HG02610 (cell line): ENCODE data around the gene SLC16A3.
"Not testable (repeated sequence)": the region's sequence is repeated elsewhere in the genome, so short reads cannot be mapped to it uniquely, and the experiment has no call there.

Experiments
- ATAC-seq: cut with Tn5 transposase; IDR thresholded peaks from one replicate; pipeline ENCODE4 v1.9.1; 2021; ENCODE audit warnings: mild to moderate bottlenecking, moderate library complexity; ENCODE audit not compliant: unreplicated experiment

The SLC16A3 gene

DNA sequence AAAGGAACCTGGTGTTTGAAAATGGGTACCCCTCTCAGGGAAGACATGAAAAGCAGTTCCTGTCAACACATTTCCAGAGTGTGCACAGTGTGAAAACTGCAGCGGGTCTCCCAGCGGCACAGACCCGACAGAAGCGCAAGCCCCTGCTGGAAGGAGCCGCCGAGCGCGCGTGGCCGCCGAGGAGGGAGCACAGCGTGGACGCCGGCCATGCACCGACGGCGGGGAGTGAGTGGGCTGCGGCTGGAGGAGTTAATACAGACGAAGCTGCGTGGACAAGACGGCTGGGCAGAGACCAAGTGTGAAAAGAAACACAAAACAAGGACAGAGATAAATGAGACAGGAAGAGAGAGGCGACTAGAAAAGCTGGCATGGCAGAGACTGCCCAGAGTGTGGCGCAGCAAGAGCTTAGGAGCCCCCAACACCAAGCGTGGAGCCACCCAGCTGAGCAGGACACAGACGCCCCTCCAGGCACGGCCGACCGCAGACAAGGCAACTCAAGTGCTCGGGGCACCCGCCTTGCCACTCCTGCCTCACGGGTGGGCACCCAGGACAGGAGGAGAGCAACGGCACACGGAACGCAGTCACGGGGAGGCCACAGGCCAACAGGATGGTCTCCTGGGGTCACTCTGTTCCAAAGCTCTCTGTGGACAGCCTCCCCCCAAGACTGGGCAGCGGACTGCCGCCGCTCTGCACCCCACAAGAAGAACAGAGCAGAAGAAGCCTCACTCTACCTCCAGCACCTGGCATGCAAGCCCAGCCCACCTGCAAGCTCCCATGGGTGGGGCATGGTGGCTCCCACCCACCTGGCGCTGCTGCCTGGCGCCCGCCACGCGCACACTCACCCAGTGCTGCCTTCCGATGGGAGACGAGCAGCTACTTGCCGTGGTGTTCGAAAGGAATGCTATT lies 16.5 kb downstream of the SLC16A3 start:
- no peak for ATAC-seq

- no peak for ATAC-seq
Measured at GRCh38 chr17:82246040-82246364, 17.2 kb downstream of the SLC16A3 start.

DNA sequence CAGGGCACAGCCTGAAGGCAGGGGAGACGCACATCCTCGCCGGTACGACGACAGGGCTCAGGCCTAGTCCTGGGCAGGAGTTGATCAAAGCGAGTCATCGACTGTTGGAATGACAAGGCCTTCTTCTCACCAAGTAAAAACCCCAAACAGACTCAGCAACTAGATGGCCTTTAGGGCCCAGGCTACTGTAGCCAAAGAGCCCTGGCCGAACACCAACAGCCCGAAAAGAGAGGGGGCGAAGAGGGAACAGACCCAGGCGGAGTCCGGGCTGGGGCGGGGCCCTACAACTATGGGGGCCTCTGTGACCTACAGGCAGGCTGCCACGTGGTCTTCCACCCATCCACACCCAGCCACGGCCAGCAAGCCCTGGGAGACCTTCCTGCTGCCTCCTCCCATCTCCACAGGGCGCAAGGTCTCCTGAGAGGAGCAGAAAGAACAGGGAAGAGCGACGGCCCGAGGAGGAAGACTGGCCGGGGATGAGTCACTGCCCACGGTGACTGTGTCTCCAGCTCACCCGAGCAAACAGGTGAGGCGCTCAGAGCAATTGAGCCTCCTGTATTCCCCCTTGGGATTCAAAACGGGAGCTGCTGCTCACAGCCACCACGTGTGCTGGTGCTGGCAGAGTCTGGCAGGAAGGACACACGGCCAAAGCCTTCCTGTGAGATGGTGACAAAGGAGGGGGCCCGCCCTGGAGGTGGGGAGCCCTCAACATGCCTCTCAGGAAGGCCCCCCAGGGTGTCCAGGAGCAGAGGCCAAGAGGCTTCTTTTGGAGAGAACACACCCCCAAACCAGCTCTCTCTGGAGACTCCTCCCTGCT lies 17.7 kb downstream of the SLC16A3 start:
- no peak for ATAC-seq

DNA sequence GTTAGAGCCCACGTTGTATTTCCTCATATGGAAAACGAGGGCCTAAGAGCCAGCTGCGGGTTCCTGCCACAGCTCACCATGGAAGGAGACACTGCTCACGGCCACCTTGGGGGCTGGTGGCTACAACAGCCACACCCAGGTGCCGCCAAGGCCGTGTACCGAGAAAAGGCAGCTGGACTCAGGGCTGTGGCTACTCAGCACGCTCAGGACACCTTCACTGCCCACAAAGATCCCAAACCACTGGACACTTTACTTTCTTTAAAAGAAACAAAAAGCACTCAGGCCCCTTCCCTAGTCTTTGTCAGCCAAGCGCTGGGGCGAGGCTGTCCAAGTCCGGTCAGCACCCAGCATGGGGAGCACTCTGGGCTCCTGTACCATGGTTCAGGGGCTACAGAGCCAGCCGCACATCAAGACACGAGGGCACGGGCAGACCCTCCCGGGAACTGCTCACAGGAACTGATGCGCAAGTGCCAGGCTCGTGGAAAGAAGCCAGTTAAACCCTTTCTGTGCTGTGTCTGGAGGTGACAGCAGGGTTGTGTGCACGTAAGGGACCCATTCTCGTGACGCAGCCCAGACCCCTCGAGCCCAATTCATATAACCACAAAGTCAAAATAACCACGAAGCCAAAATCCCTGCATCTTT lies 18.5 kb downstream of the SLC16A3 start:
- ATAC-seq: no peak

DNA sequence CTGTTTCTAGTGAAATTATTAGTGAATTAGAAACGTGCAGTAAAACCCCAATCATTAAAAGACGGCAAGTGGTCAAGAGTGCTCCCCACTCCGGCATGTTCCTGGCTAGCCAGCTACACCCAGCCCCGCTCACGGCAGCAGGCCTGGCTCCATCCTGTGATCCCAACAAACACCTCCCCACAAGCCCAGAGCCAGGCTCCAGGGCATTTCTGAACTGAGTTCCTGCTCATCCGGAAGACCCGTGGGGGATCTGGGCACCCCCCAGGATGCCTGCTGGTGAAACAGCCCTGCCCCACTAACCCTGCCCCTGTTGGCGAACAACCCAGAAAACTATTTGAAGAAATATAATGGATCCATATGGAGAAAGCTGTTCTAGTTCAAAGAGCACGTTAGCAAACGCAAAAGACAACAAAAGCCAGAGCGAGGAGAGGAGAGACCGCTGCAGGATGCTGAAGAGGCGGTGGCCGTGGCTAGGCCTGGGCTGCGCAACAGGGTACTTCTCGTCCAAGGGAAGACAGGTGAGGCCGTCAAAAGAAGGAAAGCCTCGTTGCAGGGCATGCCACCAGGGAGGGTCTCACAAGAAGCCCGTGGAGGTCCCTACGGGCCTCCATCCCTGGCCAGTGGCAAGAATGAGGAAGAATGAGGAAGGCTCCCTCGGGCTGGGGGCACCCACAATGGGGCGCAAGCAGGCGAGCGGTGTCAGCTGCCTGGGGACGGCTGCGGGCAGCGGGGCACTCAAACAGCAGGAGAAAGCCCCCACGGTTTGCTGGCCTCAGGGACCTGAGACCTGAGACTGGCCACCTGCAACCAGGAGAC lies 19.2 kb downstream of the SLC16A3 start:
- no peak for ATAC-seq

GRCh38 chr17:82248815-82249674 lies 20.2 kb downstream of the SLC16A3 start:
- no peak for ATAC-seq

- ATAC-seq: no peak
Measured at GRCh38 chr17:82249896-82250581, 21.2 kb downstream of the SLC16A3 start.

GRCh38 chr17:82250868-82251500 lies 22.1 kb downstream of the SLC16A3 start:
- no peak for ATAC-seq

DNA sequence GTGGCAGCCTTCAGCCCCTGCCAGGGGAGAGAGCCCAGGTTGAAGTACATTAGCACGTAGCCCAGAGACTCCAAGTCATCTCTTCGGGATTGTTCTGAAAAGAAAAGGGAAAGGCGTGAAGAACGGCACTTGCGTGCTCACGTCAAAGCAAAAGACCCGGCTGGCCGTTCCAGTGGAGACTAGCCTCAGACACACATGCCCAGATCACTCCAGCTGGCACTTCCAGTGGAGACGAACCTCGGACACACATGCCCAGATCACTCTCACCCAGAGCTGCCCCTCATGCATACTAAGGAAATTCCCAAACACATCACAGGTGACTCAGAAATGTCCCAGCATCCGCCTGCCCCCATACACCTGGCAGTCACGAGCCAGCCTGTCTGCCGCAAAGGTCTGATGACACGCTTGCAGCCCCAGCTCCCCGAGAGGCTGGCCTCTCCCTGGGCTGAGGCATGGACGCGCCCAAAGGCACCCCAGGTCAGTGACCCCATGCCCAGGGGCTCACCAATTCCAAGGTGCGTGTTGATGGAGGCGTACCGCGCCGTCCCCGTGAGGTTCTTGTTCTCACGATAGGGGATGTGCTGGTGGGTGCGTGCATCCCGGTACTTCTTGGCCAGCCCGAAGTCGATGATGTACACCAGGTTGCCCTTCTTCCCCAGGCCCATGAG lies 23.8 kb downstream of the SLC16A3 start:
- ATAC-seq: no peak

DNA sequence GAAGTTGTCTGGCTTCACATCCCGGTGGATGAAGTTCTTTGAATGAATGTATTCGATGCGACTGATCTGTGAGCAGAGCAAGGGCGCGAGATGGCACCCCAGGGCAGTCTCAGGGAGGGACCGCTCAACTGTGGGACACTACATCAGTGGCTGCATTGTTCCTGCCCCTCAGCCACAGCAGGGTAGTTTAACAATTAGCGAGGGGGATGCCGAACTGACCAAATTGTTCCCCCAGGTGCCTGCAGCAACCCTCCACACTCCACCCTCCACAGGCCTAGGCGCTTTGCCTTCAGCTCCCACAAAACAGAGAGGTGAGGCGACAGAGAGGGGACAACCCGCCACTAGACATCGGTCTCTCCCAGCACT lies 24.3 kb downstream of the SLC16A3 start:
- no peak for ATAC-seq

DNA sequence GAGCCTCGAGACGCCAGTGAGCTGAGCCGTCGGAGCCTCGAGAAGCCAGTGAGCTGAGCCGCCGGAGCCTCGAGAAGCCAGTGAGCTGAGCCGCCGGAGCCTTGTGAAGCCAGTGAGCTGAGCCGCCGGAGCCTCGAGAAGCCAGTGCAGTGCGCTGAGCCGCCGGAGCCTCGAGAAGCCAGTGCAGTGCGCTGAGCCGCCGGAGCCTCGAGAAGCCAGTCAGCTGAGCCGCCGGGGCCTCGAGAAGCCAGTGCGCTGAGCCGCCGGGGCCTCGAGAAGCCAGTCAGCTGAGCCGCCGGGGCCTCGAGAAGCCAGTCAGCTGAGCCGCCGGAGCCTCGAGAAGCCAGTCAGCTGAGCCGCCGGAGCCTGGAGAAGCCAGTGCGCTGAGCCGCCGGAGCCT lies 25.3 kb downstream of the SLC16A3 start:
- ATAC-seq: not testable (repeated sequence)

DNA sequence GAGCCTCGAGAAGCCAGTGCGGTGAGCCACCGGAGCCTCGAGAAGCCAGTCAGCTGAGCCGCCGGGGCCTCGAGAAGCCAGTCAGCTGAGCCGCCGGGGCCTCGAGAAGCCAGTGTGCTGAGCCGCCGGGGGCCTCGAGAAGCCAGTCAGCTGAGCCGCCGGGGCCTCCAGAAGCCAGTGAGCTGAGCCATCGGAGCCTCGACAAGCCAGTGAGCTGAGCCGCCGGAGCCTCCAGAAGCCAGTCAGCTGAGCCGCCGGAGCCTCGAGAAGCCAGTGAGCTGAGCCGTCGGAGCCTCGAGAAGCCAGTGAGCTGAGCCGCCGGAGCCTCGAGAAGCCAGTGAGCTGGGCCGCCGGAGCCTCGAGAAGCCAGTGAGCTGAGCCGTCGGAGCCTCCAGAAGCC lies 25.9 kb downstream of the SLC16A3 start:
- ATAC-seq: not testable (repeated sequence)

GRCh38 chr17:82255402-82255972 lies 26.6 kb downstream of the SLC16A3 start:
- ATAC-seq: no peak

- no peak for ATAC-seq
Measured at GRCh38 chr17:82256242-82256885, 27.5 kb downstream of the SLC16A3 start.

GRCh38 chr17:82257473-82257872 lies 28.6 kb downstream of the SLC16A3 start:
- ATAC-seq: no peak

DNA sequence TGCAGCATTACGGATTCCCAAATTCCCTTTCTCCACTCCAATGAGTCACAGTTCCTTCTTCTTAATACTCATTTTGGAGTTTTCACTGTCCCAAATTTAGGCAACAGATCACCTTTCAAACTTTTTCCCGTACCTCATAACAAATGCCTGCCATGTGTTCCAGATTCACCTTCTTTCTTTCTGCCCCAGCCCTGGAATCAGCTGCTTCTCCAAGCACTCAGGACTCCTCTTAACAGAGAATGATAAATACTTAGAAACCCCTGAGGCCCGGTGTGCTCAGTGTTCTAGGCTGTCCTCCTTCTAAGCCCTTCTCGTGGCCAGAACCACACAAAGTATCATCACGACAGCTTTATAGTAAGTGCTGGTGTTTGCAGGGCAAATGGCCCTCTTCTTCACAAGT lies 29.7 kb downstream of the SLC16A3 start:
- no peak for ATAC-seq
